OCI-LY1 (cell line): ENCODE data around the gene DENND4B.

ENCODE experiments used
- H2AFZ ChIP-seq: fragments of 200-600 bp; sonication (generic), shearing (Covaris generic); 2 replicates; pipeline ENCODE4 v1.6.0; 2014; ENCODE audit warnings: antibody characterized with exemption, mild to moderate bottlenecking, low read length
- H3F3A ChIP-seq: fragments of 200-600 bp; sonication (generic), shearing (Covaris generic); 2 replicates; pipeline ENCODE4 v1.6.0; 2014; ENCODE audit warnings: mild to moderate bottlenecking, antibody characterized with exemption, low read length, moderate library complexity; ENCODE audit not compliant: insufficient read depth
- H3K27ac ChIP-seq: fragments of 200-600 bp; sonication (generic); 2 replicates; pipeline ENCODE4 v1.5.1; 2014; ENCODE audit warnings: low read length, mixed run types, mild to moderate bottlenecking, low read depth; ENCODE audit not compliant: poor library complexity, severe bottlenecking
- H3K27me3 ChIP-seq: fragments of 200-600 bp; sonication (generic); 2 replicates; pipeline ENCODE4 v1.6.0; 2014; ENCODE audit warnings: antibody characterized with exemption, mild to moderate bottlenecking, low read length, moderate library complexity; ENCODE audit not compliant: insufficient read depth
- H3K36me3 ChIP-seq: fragments of 200-600 bp; sonication (generic); 2 replicates; pipeline ENCODE4 v1.6.1; 2014; ENCODE audit warnings: mild to moderate bottlenecking, antibody characterized with exemption, low read length, moderate library complexity, mixed read lengths; ENCODE audit not compliant: insufficient read depth
- H3K4me1 ChIP-seq: fragments of 200-600 bp; sonication (generic); 2 replicates; pipeline ENCODE4 v1.5.1; 2014; ENCODE audit warnings: mild to moderate bottlenecking, low read length, moderate library complexity; ENCODE audit not compliant: insufficient read depth, severe bottlenecking
- H3K4me2 ChIP-seq: fragments of 200-600 bp; sonication (generic), shearing (Covaris generic); 2 replicates; pipeline ENCODE4 v1.6.1; 2014; ENCODE audit warnings: low read length
- H3K4me3 ChIP-seq: fragments of 200-600 bp; sonication (generic); 2 replicates; pipeline ENCODE4 v1.5.1; 2014; ENCODE audit warnings: low read length, low read depth, mild to moderate bottlenecking, mixed read lengths; ENCODE audit not compliant: poor library complexity, severe bottlenecking
- H3K79me2 ChIP-seq: fragments of 200-600 bp; shearing (Covaris generic); 2 replicates; pipeline ENCODE4 v1.6.1; 2016; ENCODE audit warnings: mixed run types, low read length, mixed read lengths; ENCODE audit not compliant: insufficient read depth
- H3K9ac ChIP-seq: fragments of 200-600 bp; sonication (generic), shearing (Covaris generic); 2 replicates; pipeline ENCODE4 v1.6.1; 2014; ENCODE audit warnings: mild to moderate bottlenecking, low read length, mixed read lengths
- H3K9me2 ChIP-seq: fragments of 200-600 bp; sonication (generic), shearing (Covaris generic); 2 replicates; pipeline ENCODE4 v1.6.1; 2014; ENCODE audit warnings: low read depth, mild to moderate bottlenecking, low read length, mixed read lengths
- H3K9me3 ChIP-seq: fragments of 200-600 bp; shearing (Covaris generic); 2 replicates; pipeline ENCODE4 v1.6.1; 2014; ENCODE audit warnings: low read length, mixed read lengths
- H4K20me1 ChIP-seq: fragments of 200-600 bp; sonication (generic), shearing (Covaris generic); 2 replicates; pipeline ENCODE4 v1.6.0; 2016; ENCODE audit warnings: mild to moderate bottlenecking, low read length; ENCODE audit not compliant: insufficient read depth
- CTCF ChIP-seq: fragments of 200-600 bp; sonication (generic), shearing (Covaris generic); IDR thresholded peaks from 2 replicates; pipeline ENCODE4 v1.5.1; 2017; ENCODE audit warnings: mild to moderate bottlenecking, antibody characterized with exemption, low read length, moderate library complexity, mixed read lengths
- EZH2 ChIP-seq: fragments of 200-600 bp; sonication (generic), shearing (Covaris generic); IDR thresholded peaks from 2 replicates; pipeline ENCODE4 v1.8.0; 2017; ENCODE audit warnings: borderline replicate concordance, mixed run types, mild to moderate bottlenecking, antibody characterized with exemption, low read length, moderate library complexity, mixed read lengths

DENND4B gene

GRCh38 chr1:153958961-153959260 is 12.4 kb upstream of the DENND4B start:
- H3F3A ChIP-seq = no peaks in the 10 kb centered on the region
- peak overlapping the region; percentile 74 for H3K4me3 ChIP-seq
- no peak overlapping the region for H3K27ac ChIP-seq
- H3K4me1 ChIP-seq = peaks cover 46% of the 10 kb centered on the region
- no peak overlapping the region for H3K9ac ChIP-seq
- H4K20me1 ChIP-seq = no peaks in the 10 kb centered on the region
- H3K9me3 ChIP-seq = no peaks in the 10 kb centered on the region
- no peak for TF ChIP-seq EZH2
- no peak for TF ChIP-seq CTCF
- H3K79me2 ChIP-seq = peaks cover 24% of the 10 kb centered on the region
- no peaks in the 10 kb centered on the region for H3K27me3 ChIP-seq
- peaks cover 13% of the 10 kb centered on the region; the same call in 1 of the 2 replicates for H3K36me3 ChIP-seq
- no peaks in the 10 kb centered on the region for H3K9me2 ChIP-seq
- peak overlapping the region; percentile 28 for H3K4me2 ChIP-seq
- no peak overlapping the region for H2AFZ ChIP-seq

- Histone ChIP-seq H4K20me1 (no peaks in the 10 kb centered on the region), H3K36me3 (peaks cover 14% of the 10 kb centered on the region; the same call in 1 of the 2 replicates), H3K9me2 (no peaks in the 10 kb centered on the region), H3K79me2 (peaks cover 24% of the 10 kb centered on the region), H3K27me3 (no peaks in the 10 kb centered on the region), H3K27ac (peak within 1 kb of the TSS; percentile 47), H3K4me2 (peak within 1 kb of the TSS; percentile 86), H3K9ac (peak within 1 kb of the TSS; percentile 79), H3F3A (no peaks in the 10 kb centered on the region), H3K9me3 (no peaks in the 10 kb centered on the region), H2AFZ (no peak within 1 kb of the TSS), H3K4me3 (peak within 1 kb of the TSS; percentile 74), H3K4me1 (peaks cover 44% of the 10 kb centered on the region)
- TF ChIP-seq EZH2 = no peak
- 0 out of 2 replicates have a peak, but pooled peaks have one; percentile 20 for TF ChIP-seq CTCF
These were observed 11.8 kb upstream of the DENND4B start, which contains the start of gene CRTC2 for GRCh38 chr1:153958111-153958960. Gene CRTC2, minus strand, starts transcription at chr1:153958612. Its CDS starts 115 bp downstream, at chr1:153958497.

- Histone ChIP-seq H3K4me3 (peak overlapping the region; percentile 74), H2AFZ (no peak overlapping the region), H3K27ac (peak overlapping the region; percentile 47), H3F3A (no peaks in the 10 kb centered on the region), H3K9me3 (no peaks in the 10 kb centered on the region), H4K20me1 (no peaks in the 10 kb centered on the region), H3K4me2 (peak overlapping the region; percentile 86), H3K9me2 (no peaks in the 10 kb centered on the region), H3K9ac (peak overlapping the region; percentile 79), H3K4me1 (peaks cover 41% of the 10 kb centered on the region), H3K79me2 (peaks cover 24% of the 10 kb centered on the region), H3K36me3 (peaks cover 17% of the 10 kb centered on the region; the same call in 1 of the 2 replicates), H3K27me3 (no peaks in the 10 kb centered on the region)
- TF ChIP-seq EZH2 = no peak
- TF ChIP-seq CTCF = no peak; the same call in 1 of the 2 replicates
These were observed 11.2 kb upstream of the DENND4B start for GRCh38 chr1:153957744-153958110.
